K562 (cell line): Measurements from ENCODE around the gene JADE2. TPM values are rescaled to one million over a fixed set of nuclear protein-coding genes. Genes with fewer than 3 reads are reported as not detected.

Experiments used
- ARID3A ChIP-seq: IDR thresholded peaks from 2 replicates; pipeline ENCODE4 v1.6.1; 2012; ENCODE audit warnings: low read depth, low read length, improper control_type of control experiment, borderline replicate concordance
- CEBPG ChIP-seq, 3 experiments: fragments of 200-800 bp in 1 of 3; sonication (Bioruptor generic) in 1 of 3; sonication (generic) in 1 of 3; formaldehyde crosslinking in 1 of 3; IDR thresholded peaks in 2 of 3; conservative IDR thresholded peaks in 1 of 3; 2 replicates each; pipeline versions ENCODE4 v1.6.1 to v1.8.0; 2016 to 2022; ENCODE audit warnings: missing compliant biosample characterization in 2 of 3, missing genetic modification characterization in 2 of 3, mild to moderate bottlenecking in 1 of 3, missing genetic modification reagents in 1 of 3
- CHD4 ChIP-seq: fragments of 200-600 bp; sonication (generic); IDR thresholded peaks from 3 replicates; pipeline ENCODE4 v1.6.1; 2012; ENCODE audit warnings: low read depth, mild to moderate bottlenecking, mixed read lengths, low read length, inconsistent platforms; ENCODE audit not compliant: insufficient read depth, insufficient replicate concordance, poor library complexity, severe bottlenecking
- ETS1 ChIP-seq: conservative IDR thresholded peaks from 2 replicates; pipeline ENCODE4 v1.6.1; 2011; ENCODE audit warnings: low read depth, mild to moderate bottlenecking, low read length; ENCODE audit not compliant: control insufficient read depth
- HMG20A ChIP-seq: fragments of 450-650 bp; formaldehyde crosslinking; conservative IDR thresholded peaks from 2 replicates; pipeline ENCODE4 v1.4.0; 2020; ENCODE audit warnings: mild to moderate bottlenecking, mixed read lengths
- MXD1 ChIP-seq: fragments of 250-450 bp; sonication (Bioruptor Pico); IDR thresholded peaks from 2 replicates; pipeline ENCODE4 v1.8.0; 2021; ENCODE audit warnings: borderline replicate concordance, mild to moderate bottlenecking, moderate library complexity; ENCODE audit not compliant: poor library complexity, severe bottlenecking
- POLR3G ChIP-seq: IDR thresholded peaks from 2 replicates; pipeline ENCODE4 v1.6.1; 2011; ENCODE audit not compliant: insufficient read length, insufficient replicate concordance; ENCODE audit errors: extremely low read depth
- PRDM10 ChIP-seq: fragments of 450-650 bp; IDR thresholded peaks from 2 replicates; pipeline ENCODE4 v1.6.1; 2018; ENCODE audit not compliant: partially characterized antibody
- RNF2 ChIP-seq: sonication (generic); IDR thresholded peaks from 2 replicates; pipeline ENCODE4 v1.6.1; 2016
- SIN3B ChIP-seq: fragments of 450-650 bp; IDR thresholded peaks from 2 replicates; pipeline ENCODE4 v1.6.1; 2017; ENCODE audit warnings: low read depth, mild to moderate bottlenecking, moderate library complexity
- SMAD4 ChIP-seq: fragments of 250-450 bp; sonication (Bioruptor Pico); conservative IDR thresholded peaks from 2 replicates; pipeline ENCODE4 v1.8.0; 2021; ENCODE audit warnings: inconsistent platforms, mild to moderate bottlenecking, moderate library complexity
- SUPT5H ChIP-seq: fragments of 450-650 bp; IDR thresholded peaks from 2 replicates; pipeline ENCODE4 v1.6.1; 2016
- ZBTB33 ChIP-seq: sonication (generic); formaldehyde crosslinking; IDR thresholded peaks from 2 replicates; pipeline ENCODE4 v1.8.1; 2023; ENCODE audit warnings: mild to moderate bottlenecking, missing genetic modification reagents
- ZBTB8A ChIP-seq: fragments of 450-650 bp; IDR thresholded peaks from 2 replicates; pipeline ENCODE4 v1.6.1; 2018; ENCODE audit warnings: mild to moderate bottlenecking, moderate library complexity; ENCODE audit not compliant: partially characterized antibody
- ZNF347 ChIP-seq: fragments of 450-650 bp; formaldehyde crosslinking; IDR thresholded peaks from 2 replicates; pipeline ENCODE4 v1.4.0; 2020; ENCODE audit warnings: low read depth, mild to moderate bottlenecking, moderate library complexity
- ZNF551 ChIP-seq: fragments of 250-450 bp; sonication (Bioruptor Pico); IDR thresholded peaks from 2 replicates; pipeline ENCODE4 v1.5.0; 2021; ENCODE audit warnings: mild to moderate bottlenecking, moderate library complexity
- polyA plus RNA-seq, 8 experiments: library from polyadenylated mRNA; depleted of rRNA in 4 of 8; stranded (reverse) in 5 of 8; unstranded in 3 of 8; fragments of >200 nt; fragmentation: Nextera tagmentation in 2 of 8; fragmentation: Illumina TruSeq in 1 of 8; extraction: Ambion mirVana in 2 of 8; extraction: Trizol in 1 of 8; gene quantifications; 2 replicates each; pipeline versions ENCODE4 v1.2.1 to v1.2.3, GENCODE V29; 2011 to 2014; ENCODE audit warnings: inconsistent platforms in 1 of 8, missing spikeins in 1 of 8
- total RNA-seq, 7 experiments: library from RNA; depleted of rRNA in 6 of 7; stranded (reverse); fragments of >200 nt in 6 of 7; fragmentation: Illumina TruSeq in 2 of 7; extraction: Trizol in 2 of 7; gene quantifications; 2 replicates each; pipeline versions ENCODE4 v1.2.1 to v1.2.3, GENCODE V29; 2011 to 2021; ENCODE audit warnings: low replicate concordance in 1 of 7

The JADE2 gene
- total and polyA plus RNA-seq, 9 of the 15 experiments (the other 6 are each of a cell fraction or from before 2014, with no cell fraction given), result 0.50 to 23.3 (median 9.1) TPM

GRCh38 chr5:134526483-134527155, 1.1 kb downstream of the JADE2 start (continued):
- TF ChIP-seq ARID3A (no peak), PRDM10 (peak; percentile 17), POLR3G (no peak), ZNF551 (CRISPR knock-in tag) (no peak), SIN3B (no peak), SMAD4 (CRISPR knock-in tag) (peak; percentile 78), MXD1 (no peak), SUPT5H (no peak; the same call in 1 of the 2 replicates), CHD4 (no peak), HMG20A (CRISPR knock-in tag) (no peak), ZNF347 (CRISPR knock-in tag) (no peak), ZBTB8A (no peak), CEBPG (CRISPR knock-in tag; IDR thresholded peaks at IDR 0.05) (no peak), CEBPG (tag; conservative IDR thresholded peaks at IDR 0.05 in 1 of 2, IDR thresholded peaks at IDR 0.05 in 1 of 2) (no peak), ZBTB33 (no peak), ETS1 (no peak; the same call in 1 of the 2 replicates), RNF2 (peak; percentile 49)
